ENCODE measurements around the gene GNB1. TPM values are rescaled to one million over a fixed set of nuclear protein-coding genes. Genes with fewer than 3 reads are reported as not detected.

Gene GNB1
- total RNA-seq, 1 experiment from 2014 or later, result 400 TPM

DNA sequence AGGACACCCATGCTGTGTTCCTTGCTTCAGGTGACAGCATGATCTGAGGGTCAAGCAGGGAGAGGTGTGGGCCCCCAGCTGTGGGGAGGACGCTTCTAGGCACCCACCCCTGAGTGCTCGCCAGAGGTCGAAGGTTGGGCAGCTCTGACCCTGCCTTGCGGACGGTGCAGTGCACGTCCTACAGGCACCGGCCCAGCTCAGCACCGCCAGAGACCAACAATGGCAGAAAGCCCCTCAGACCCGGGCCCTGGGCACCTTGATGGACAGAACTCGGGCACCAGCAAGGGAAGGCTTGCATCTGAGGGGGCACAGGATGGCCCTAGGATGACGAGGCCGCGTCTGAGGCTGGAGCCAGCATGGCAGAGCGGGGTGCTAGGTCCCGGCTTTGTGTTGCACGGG lies 137.3 kb downstream of the GNB1 start:
- Mint-ChIP-seq H3K36me3 (ENCODE audit: insufficient read depth in 1 of 3, low read depth in 3 of 3) (peaks cover 28 to 53% (median 48%) of the 10 kb centered on the region in 3 experiments; a peak in 6 of 7 replicates), H3K4me3 (no peak overlapping the region), H3K4me1 (peaks cover under 1 to 2% of the 10 kb centered on the region in 2 experiments; a peak in 3 of 4 replicates), H3K27ac (peak overlapping the region in 1 of 3 experiments; percentile 79; a peak in 2 of 7 replicates), H3K9me3 (no peaks in the 10 kb centered on the region; a peak in 1 of 5 replicates), H3K27me3 (ENCODE audit: low read depth) (no peaks in the 10 kb centered on the region; the same call in 1 of the 2 replicates)
- Histone ChIP-seq H3K18ac (ENCODE audit: insufficient read length, low read depth, low read length) (no peak overlapping the region), H2BK20ac (ENCODE audit: low read depth, low read length, poor library complexity, severe bottlenecking) (no peak overlapping the region), H3T11ph (ENCODE audit: low read length) (no peak overlapping the region), H3K4me2 (ENCODE audit: insufficient read depth, insufficient read length, low read length) (no peak overlapping the region), H2AK5ac (ENCODE audit: insufficient read length, low read length) (no peak overlapping the region), H3K14ac (ENCODE audit: insufficient read depth, low read length) (no peak overlapping the region), H2BK15ac (ENCODE audit: low read depth, low read length) (no peak overlapping the region), H3K9me3 (ENCODE audit: control insufficient read depth, low read depth, low read length) (no peaks in the 10 kb centered on the region), H3K56ac (ENCODE audit: insufficient read length, low read depth, low read length) (no peak overlapping the region), H3K9ac (ENCODE audit: extremely low read depth, insufficient read length, low read length) (no peak overlapping the region), H3K23ac (ENCODE audit: insufficient read length, low read depth, low read length) (no peak overlapping the region), H3K79me2 (ENCODE audit: insufficient read depth, low read length) (no peaks in the 10 kb centered on the region), H2BK120ac (ENCODE audit: low read depth, low read length, poor library complexity, severe bottlenecking) (no peak overlapping the region), H4K8ac (replicated peaks; ENCODE audit: insufficient read length, low read depth, low read length) (no peak overlapping the region), H2AFZ (ENCODE audit: low read length) (no peak overlapping the region), H3K4ac (ENCODE audit: low read depth, low read length) (no peak overlapping the region), H3K4me1 (ENCODE audit: insufficient read depth, low read length) (no peaks in the 10 kb centered on the region), H3K27me3 (ENCODE audit: insufficient read depth, low read length) (no peaks in the 10 kb centered on the region), H3K23me2 (ENCODE audit: insufficient read length, low read depth, low read length, poor library complexity, severe bottlenecking) (no peaks in the 10 kb centered on the region), H2BK5ac (ENCODE audit: insufficient read length, low read length) (no peak overlapping the region), H3K27ac (ENCODE audit: insufficient read length, low read depth, low read length) (no peak overlapping the region), H2BK12ac (ENCODE audit: insufficient read length, low read depth, low read length) (no peak overlapping the region), H3K79me1 (ENCODE audit: insufficient read depth, low read depth, low read length, poor library complexity, severe bottlenecking) (peaks cover 3% of the 10 kb centered on the region), H4K20me1 (ENCODE audit: control insufficient read depth, insufficient read depth, insufficient read length) (no peaks in the 10 kb centered on the region), H4K91ac (ENCODE audit: insufficient read length, low read depth, low read length) (no peak overlapping the region), H4K5ac (ENCODE audit: insufficient read length, low read depth, low read length) (no peak overlapping the region)
- WGBS (ENCODE audit: extremely low coverage, insufficient read length, low lambda C conversion rate), result no CpG with 5 or more reads among the region's 16 CpGs
- TF ChIP-seq, protein P1, sequence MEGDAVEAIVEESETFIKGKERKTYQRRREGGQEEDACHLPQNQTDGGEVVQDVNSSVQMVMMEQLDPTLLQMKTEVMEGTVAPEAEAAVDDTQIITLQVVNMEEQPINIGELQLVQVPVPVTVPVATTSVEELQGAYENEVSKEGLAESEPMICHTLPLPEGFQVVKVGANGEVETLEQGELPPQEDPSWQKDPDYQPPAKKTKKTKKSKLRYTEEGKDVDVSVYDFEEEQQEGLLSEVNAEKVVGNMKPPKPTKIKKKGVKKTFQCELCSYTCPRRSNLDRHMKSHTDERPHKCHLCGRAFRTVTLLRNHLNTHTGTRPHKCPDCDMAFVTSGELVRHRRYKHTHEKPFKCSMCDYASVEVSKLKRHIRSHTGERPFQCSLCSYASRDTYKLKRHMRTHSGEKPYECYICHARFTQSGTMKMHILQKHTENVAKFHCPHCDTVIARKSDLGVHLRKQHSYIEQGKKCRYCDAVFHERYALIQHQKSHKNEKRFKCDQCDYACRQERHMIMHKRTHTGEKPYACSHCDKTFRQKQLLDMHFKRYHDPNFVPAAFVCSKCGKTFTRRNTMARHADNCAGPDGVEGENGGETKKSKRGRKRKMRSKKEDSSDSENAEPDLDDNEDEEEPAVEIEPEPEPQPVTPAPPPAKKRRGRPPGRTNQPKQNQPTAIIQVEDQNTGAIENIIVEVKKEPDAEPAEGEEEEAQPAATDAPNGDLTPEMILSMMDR (conservative IDR thresholded peaks at IDR 0.05), result no peak
- no peak for DNase-seq

All from H9 (cell line).